H9 (cell line): Measurements from ENCODE around the gene SPRN. TPM values are rescaled to one million over a fixed set of nuclear protein-coding genes. Genes with fewer than 3 reads are reported as not detected.
"Not testable (repeated sequence)": the region's sequence is repeated elsewhere in the genome, so short reads cannot be mapped to it uniquely, and the experiment has no call there.

Experiments used
- DNase-seq: peaks from one replicate; pipeline ENCODE4 v3.0.0-alpha.2; 2017
- H2AFZ ChIP-seq: one replicate; pipeline ENCODE4 v1.6.1; 2013; ENCODE audit warnings: mild to moderate bottlenecking, low read length, control low read depth, moderate library complexity
- H2AK5ac ChIP-seq: 2 replicates; pipeline ENCODE4 v1.6.1; 2013; ENCODE audit warnings: low read length, control low read depth, mixed read lengths; ENCODE audit not compliant: insufficient read length
- H2BK120ac ChIP-seq: one replicate; pipeline ENCODE4 v1.6.1; 2013; ENCODE audit warnings: low read depth, mild to moderate bottlenecking, low read length, control low read depth, inconsistent platforms; ENCODE audit not compliant: poor library complexity, severe bottlenecking
- H2BK12ac ChIP-seq: 2 replicates; pipeline ENCODE4 v1.6.1; 2013; ENCODE audit warnings: low read length, control low read depth, mixed read lengths, low read depth; ENCODE audit not compliant: insufficient read length
- H2BK15ac ChIP-seq: 2 replicates; pipeline ENCODE4 v1.6.1; 2013; ENCODE audit warnings: low read depth, low read length, control low read depth
- H2BK20ac ChIP-seq: one replicate; pipeline ENCODE4 v1.6.1; 2013; ENCODE audit warnings: low read depth, mild to moderate bottlenecking, low read length, control low read depth, inconsistent platforms; ENCODE audit not compliant: poor library complexity, severe bottlenecking
- H2BK5ac ChIP-seq: 2 replicates; pipeline ENCODE4 v1.6.1; 2013; ENCODE audit warnings: low read length, control low read depth, mixed read lengths; ENCODE audit not compliant: insufficient read length
- H3K14ac ChIP-seq: 2 replicates; pipeline ENCODE4 v1.6.1; 2013; ENCODE audit warnings: low read length, control low read depth; ENCODE audit not compliant: insufficient read depth
- H3K18ac ChIP-seq: 2 replicates; pipeline ENCODE4 v1.6.1; 2013; ENCODE audit warnings: low read depth, mild to moderate bottlenecking, mixed read lengths, low read length, control low read depth; ENCODE audit not compliant: insufficient read length
- H3K23ac ChIP-seq: 2 replicates; pipeline ENCODE4 v1.6.1; 2013; ENCODE audit warnings: low read length, control low read depth, mixed read lengths, low read depth; ENCODE audit not compliant: insufficient read length
- H3K23me2 ChIP-seq: 2 replicates; pipeline ENCODE4 v1.6.1; 2013; ENCODE audit warnings: low read depth, mild to moderate bottlenecking, mixed read lengths, low read length, control low read depth; ENCODE audit not compliant: insufficient read length, poor library complexity, severe bottlenecking
- H3K27ac ChIP-seq: 2 replicates; pipeline ENCODE4 v1.5.1; 2013; ENCODE audit warnings: low read length, control low read depth, mixed read lengths, low read depth; ENCODE audit not compliant: insufficient read length
- H3K27me3 ChIP-seq: 2 replicates; pipeline ENCODE4 v1.6.1; 2013; ENCODE audit warnings: low read length, control low read depth, inconsistent platforms; ENCODE audit not compliant: insufficient read depth
- H3K4ac ChIP-seq: 2 replicates; pipeline ENCODE4 v1.6.1; 2013; ENCODE audit warnings: low read depth, mild to moderate bottlenecking, control low read depth, inconsistent platforms, low read length, moderate library complexity
- H3K4me1 ChIP-seq: 2 replicates; pipeline ENCODE4 v1.6.1; 2013; ENCODE audit warnings: low read length, control low read depth, inconsistent platforms; ENCODE audit not compliant: insufficient read depth
- H3K4me2 ChIP-seq: 2 replicates; pipeline ENCODE4 v1.6.1; 2013; ENCODE audit warnings: low read length, control low read depth, mixed read lengths; ENCODE audit not compliant: insufficient read length, insufficient read depth
- H3K56ac ChIP-seq: 2 replicates; pipeline ENCODE4 v1.6.1; 2013; ENCODE audit warnings: low read depth, mild to moderate bottlenecking, mixed read lengths, low read length, control low read depth; ENCODE audit not compliant: insufficient read length
- H3K79me1 ChIP-seq: 2 replicates; pipeline ENCODE4 v1.6.1; 2013; ENCODE audit warnings: low read depth, mild to moderate bottlenecking, moderate library complexity, low read length, control low read depth, inconsistent platforms; ENCODE audit not compliant: insufficient read depth, poor library complexity, severe bottlenecking
- H3K79me2 ChIP-seq: 2 replicates; pipeline ENCODE4 v1.6.1; 2013; ENCODE audit warnings: low read length, control low read depth, inconsistent platforms; ENCODE audit not compliant: insufficient read depth
- H3K9ac ChIP-seq: 2 replicates; pipeline ENCODE4 v1.6.1; 2013; ENCODE audit warnings: low read length, control low read depth, mixed read lengths; ENCODE audit not compliant: insufficient read length; ENCODE audit errors: extremely low read depth
- H3K9me3 ChIP-seq: one replicate; pipeline ENCODE4 v1.6.1; 2013; ENCODE audit warnings: low read depth, low read length, inconsistent platforms; ENCODE audit not compliant: control insufficient read depth
- H3T11ph ChIP-seq: one replicate; pipeline ENCODE4 v1.6.1; 2013; ENCODE audit warnings: mild to moderate bottlenecking, low read length, control low read depth, inconsistent platforms
- H4K20me1 ChIP-seq: one replicate; pipeline ENCODE4 v1.6.1; 2013; ENCODE audit not compliant: control insufficient read depth, insufficient read length, insufficient read depth
- H4K5ac ChIP-seq: 2 replicates; pipeline ENCODE4 v1.6.1; 2013; ENCODE audit warnings: low read depth, mild to moderate bottlenecking, mixed read lengths, low read length, control low read depth; ENCODE audit not compliant: insufficient read length
- H4K8ac ChIP-seq: replicated peaks from 2 replicates; pipeline ENCODE4 v1.6.1; 2013; ENCODE audit warnings: low read length, control low read depth, mixed read lengths, low read depth; ENCODE audit not compliant: insufficient read length
- H4K91ac ChIP-seq: 2 replicates; pipeline ENCODE4 v1.6.1; 2013; ENCODE audit warnings: low read depth, mild to moderate bottlenecking, moderate library complexity, mixed read lengths, low read length, control low read depth; ENCODE audit not compliant: insufficient read length
- H3K27ac Mint-ChIP-seq, 3 experiments: 2 replicates in 2 of 3; 3 replicates in 1 of 3; pipeline ENCODE4 v1.8.0; 2020 to 2021; ENCODE audit warnings: mixed read lengths in 3 of 3, mild to moderate bottlenecking in 1 of 3, moderate library complexity in 1 of 3
- H3K27me3 Mint-ChIP-seq: 2 replicates; pipeline ENCODE4 v1.8.0; 2021; ENCODE audit warnings: low read depth, mild to moderate bottlenecking, moderate library complexity, mixed read lengths
- H3K36me3 Mint-ChIP-seq, 3 experiments: 2 replicates in 2 of 3; 3 replicates in 1 of 3; pipeline ENCODE4 v1.8.0; 2020 to 2021; ENCODE audit warnings: low read depth in 3 of 3, mixed read lengths in 3 of 3; ENCODE audit not compliant: insufficient read depth in 1 of 3
- H3K4me1 Mint-ChIP-seq, 2 experiments: 2 replicates each; pipeline ENCODE4 v1.8.0; 2020; ENCODE audit warnings: mixed read lengths in 2 of 2
- H3K4me3 Mint-ChIP-seq, 2 experiments: 2 replicates in 1 of 2; 3 replicates in 1 of 2; pipeline ENCODE4 v1.8.0; 2020 to 2021; ENCODE audit warnings: mild to moderate bottlenecking in 2 of 2, mixed read lengths in 2 of 2, moderate library complexity in 1 of 2
- H3K9me3 Mint-ChIP-seq, 2 experiments: 2 replicates in 1 of 2; 3 replicates in 1 of 2; pipeline ENCODE4 v1.8.0; 2020; ENCODE audit warnings: mild to moderate bottlenecking in 2 of 2, mixed read lengths in 2 of 2, moderate library complexity in 1 of 2
- CTCF ChIP-seq: fragments of 200-600 bp; sonication (generic); conservative IDR thresholded peaks from 3 replicates; pipeline ENCODE4 v1.8.0; 2021; ENCODE audit warnings: antibody characterized with exemption, mild to moderate bottlenecking
- WGBS: extraction: QIAGEN DNeasy Blood & Tissue Kit; methylation state at CpG from one replicate; pipeline ENCODE4 v1.1.7; 2013; ENCODE audit warnings: missing lambda C conversion rate, low lambda C conversion rate, mixed read lengths; ENCODE audit not compliant: insufficient read length; ENCODE audit errors: extremely low coverage; 5-methylcytosine and 5-hydroxymethylcytosine counted together
- total RNA-seq: library from RNA; stranded (reverse); gene quantifications from 2 replicates; pipeline ENCODE4 v1.2.1, GENCODE V29; 2021

Gene SPRN
- total RNA-seq, 1 experiment from 2014 or later = 0.42 TPM

- TF ChIP-seq CTCF = no peak
Measured at GRCh38 chr10:133377025-133377817, 47.2 kb downstream of the SPRN start.

GRCh38 chr10:133376183-133376582 is 48.2 kb downstream of the SPRN start:
- not testable (repeated sequence) for H3K79me1 ChIP-seq, H3K23ac ChIP-seq, H3K4ac ChIP-seq, H3K4me2 ChIP-seq, H3K27ac ChIP-seq, H2AFZ ChIP-seq, H4K5ac ChIP-seq, H3K56ac ChIP-seq, H4K91ac ChIP-seq, H3K9me3 Mint-ChIP-seq, H3T11ph ChIP-seq, H3K27ac Mint-ChIP-seq, H3K4me1 Mint-ChIP-seq, H3K18ac ChIP-seq, H3K9me3 ChIP-seq, H2BK15ac ChIP-seq, H3K23me2 ChIP-seq, H3K14ac ChIP-seq, DNase-seq, H2BK120ac ChIP-seq, H3K79me2 ChIP-seq, H3K9ac ChIP-seq, H2BK20ac ChIP-seq, H3K4me3 Mint-ChIP-seq, H3K4me1 ChIP-seq, H4K8ac ChIP-seq, H4K20me1 ChIP-seq, H2AK5ac ChIP-seq, H2BK12ac ChIP-seq, H2BK5ac ChIP-seq, H3K36me3 Mint-ChIP-seq
- WGBS = no CpG with 5 or more reads among the region's 5 CpGs
- H3K27me3 Mint-ChIP-seq = peaks cover 58% of the 10 kb centered on the region
- H3K27me3 ChIP-seq = peaks cover 18% of the 10 kb centered on the region

More at GRCh38 chr10:133377025-133377817, 47.2 kb downstream of the SPRN start:
- H2AFZ ChIP-seq = no peak overlapping the region
- no peak overlapping the region for H2BK12ac ChIP-seq
- H3K27ac Mint-ChIP-seq = no peak overlapping the region
- H3K79me1 ChIP-seq = no peaks in the 10 kb centered on the region
- H3K79me2 ChIP-seq = no peaks in the 10 kb centered on the region
- no peak overlapping the region for H2BK5ac ChIP-seq
- H3K4me1 Mint-ChIP-seq = peaks cover 0 to 5% of the 10 kb centered on the region in 2 experiments; a peak in 2 of 4 replicates
- H3K27ac ChIP-seq = no peak overlapping the region
- no peak overlapping the region for H3K23ac ChIP-seq
- peak overlapping the region in 1 of 2 experiments; percentile 63; a peak in 3 of 5 replicates for H3K4me3 Mint-ChIP-seq
- H3K9me3 ChIP-seq = no peaks in the 10 kb centered on the region
- H3K4me2 ChIP-seq = no peak overlapping the region
- no peak overlapping the region for H3T11ph ChIP-seq
- no peak overlapping the region for H2BK20ac ChIP-seq
- H4K20me1 ChIP-seq = no peaks in the 10 kb centered on the region
- no peak overlapping the region for H3K56ac ChIP-seq
- H3K9me3 Mint-ChIP-seq = peaks cover 0 to 3% of the 10 kb centered on the region in 2 experiments; a peak in 2 of 5 replicates
- no peak overlapping the region for H3K4ac ChIP-seq
- H3K27me3 ChIP-seq = peaks cover 18% of the 10 kb centered on the region
- WGBS = no CpG with 5 or more reads among the region's 30 CpGs
- H4K8ac ChIP-seq = no peak overlapping the region
- H4K5ac ChIP-seq = no peak overlapping the region
- H2BK15ac ChIP-seq = no peak overlapping the region
- peaks cover 58% of the 10 kb centered on the region for H3K27me3 Mint-ChIP-seq
- no peaks in the 10 kb centered on the region for H3K4me1 ChIP-seq
- H2AK5ac ChIP-seq = no peak overlapping the region
- DNase-seq = no peak
- H3K9ac ChIP-seq = no peak overlapping the region
- no peak overlapping the region for H3K18ac ChIP-seq
- no peak overlapping the region for H3K14ac ChIP-seq
- H4K91ac ChIP-seq = no peak overlapping the region
- H2BK120ac ChIP-seq = no peak overlapping the region
- H3K36me3 Mint-ChIP-seq = peaks cover 0 to 5% (median 1%) of the 10 kb centered on the region in 3 experiments; a peak in 1 of 7 replicates
- H3K23me2 ChIP-seq = peaks cover 8% of the 10 kb centered on the region
